GM18867 (cell line): Measurements from ENCODE around the gene BCLAF1.
"Not testable (repeated sequence)": the region's sequence is repeated elsewhere in the genome, so short reads cannot be mapped to it uniquely, and the experiment has no call there.

Experiments
- ATAC-seq: cut with Tn5 transposase; IDR thresholded peaks from one replicate; pipeline ENCODE4 v1.9.1; 2021; ENCODE audit warnings: mild to moderate bottlenecking, moderate library complexity; ENCODE audit not compliant: unreplicated experiment

The BCLAF1 gene

GRCh38 chr6:136249336-136249735 is 40.3 kb downstream of the BCLAF1 start:
- ATAC-seq: no peak

GRCh38 chr6:136244061-136244616 is 45.5 kb downstream of the BCLAF1 start:
- no peak for ATAC-seq

- no peak for ATAC-seq
These were observed 53.0 kb downstream of the BCLAF1 start for GRCh38 chr6:136236466-136237293.

- ATAC-seq: no peak
These were observed 54.4 kb downstream of the BCLAF1 start for GRCh38 chr6:136235233-136235564.

GRCh38 chr6:136232701-136233100 is 56.9 kb downstream of the BCLAF1 start:
- no peak for ATAC-seq

GRCh38 chr6:136230219-136230853 is 59.3 kb downstream of the BCLAF1 start:
- ATAC-seq: no peak

GRCh38 chr6:136228814-136229213 is 60.8 kb downstream of the BCLAF1 start:
- no peak for ATAC-seq

GRCh38 chr6:136226674-136227377 is 62.8 kb downstream of the BCLAF1 start:
- ATAC-seq: peak; percentile 29

- peak; percentile 80 for ATAC-seq
These were observed 63.5 kb downstream of the BCLAF1 start for GRCh38 chr6:136226027-136226673.

GRCh38 chr6:136225496-136225895 is 64.2 kb downstream of the BCLAF1 start:
- no peak for ATAC-seq

- not testable (repeated sequence) for ATAC-seq
These were observed 64.7 kb downstream of the BCLAF1 start for GRCh38 chr6:136224974-136225373.

- no peak for ATAC-seq
These were observed 72.9 kb downstream of the BCLAF1 start for GRCh38 chr6:136216503-136217401.

- ATAC-seq: no peak
These were observed 75.8 kb downstream of the BCLAF1 start for GRCh38 chr6:136213853-136214252.

- ATAC-seq: no peak
These were observed 76.6 kb downstream of the BCLAF1 start for GRCh38 chr6:136213012-136213539.

- ATAC-seq: no peak
These were observed 77.0 kb downstream of the BCLAF1 start for GRCh38 chr6:136212608-136213007.

- ATAC-seq: no peak
These were observed 79.1 kb downstream of the BCLAF1 start for GRCh38 chr6:136210398-136211165.

- ATAC-seq: no peak
These were observed 80.2 kb downstream of the BCLAF1 start for GRCh38 chr6:136209496-136209895.

GRCh38 chr6:136208783-136209182 is 80.9 kb downstream of the BCLAF1 start:
- no peak for ATAC-seq
